Measurements from ENCODE around the gene RABEPK. TPM values are rescaled to one million over a fixed set of nuclear protein-coding genes. Genes with fewer than 3 reads are reported as not detected.
A peak's percentile ranks its signal among the peaks of the same experiment; 100 is the strongest.

The RABEPK gene
- total and polyA plus RNA-seq, 10 of the 15 experiments (the other 5 are each of a cell fraction or from before 2014, with no cell fraction given): 26.9 to 59.8 (median 39.4) TPM

- no peak for TF ChIP-seq ZBTB40 (IDR thresholded peaks at IDR 0.05; ENCODE audit: borderline replicate concordance)
- TF ChIP-seq, protein P1, sequence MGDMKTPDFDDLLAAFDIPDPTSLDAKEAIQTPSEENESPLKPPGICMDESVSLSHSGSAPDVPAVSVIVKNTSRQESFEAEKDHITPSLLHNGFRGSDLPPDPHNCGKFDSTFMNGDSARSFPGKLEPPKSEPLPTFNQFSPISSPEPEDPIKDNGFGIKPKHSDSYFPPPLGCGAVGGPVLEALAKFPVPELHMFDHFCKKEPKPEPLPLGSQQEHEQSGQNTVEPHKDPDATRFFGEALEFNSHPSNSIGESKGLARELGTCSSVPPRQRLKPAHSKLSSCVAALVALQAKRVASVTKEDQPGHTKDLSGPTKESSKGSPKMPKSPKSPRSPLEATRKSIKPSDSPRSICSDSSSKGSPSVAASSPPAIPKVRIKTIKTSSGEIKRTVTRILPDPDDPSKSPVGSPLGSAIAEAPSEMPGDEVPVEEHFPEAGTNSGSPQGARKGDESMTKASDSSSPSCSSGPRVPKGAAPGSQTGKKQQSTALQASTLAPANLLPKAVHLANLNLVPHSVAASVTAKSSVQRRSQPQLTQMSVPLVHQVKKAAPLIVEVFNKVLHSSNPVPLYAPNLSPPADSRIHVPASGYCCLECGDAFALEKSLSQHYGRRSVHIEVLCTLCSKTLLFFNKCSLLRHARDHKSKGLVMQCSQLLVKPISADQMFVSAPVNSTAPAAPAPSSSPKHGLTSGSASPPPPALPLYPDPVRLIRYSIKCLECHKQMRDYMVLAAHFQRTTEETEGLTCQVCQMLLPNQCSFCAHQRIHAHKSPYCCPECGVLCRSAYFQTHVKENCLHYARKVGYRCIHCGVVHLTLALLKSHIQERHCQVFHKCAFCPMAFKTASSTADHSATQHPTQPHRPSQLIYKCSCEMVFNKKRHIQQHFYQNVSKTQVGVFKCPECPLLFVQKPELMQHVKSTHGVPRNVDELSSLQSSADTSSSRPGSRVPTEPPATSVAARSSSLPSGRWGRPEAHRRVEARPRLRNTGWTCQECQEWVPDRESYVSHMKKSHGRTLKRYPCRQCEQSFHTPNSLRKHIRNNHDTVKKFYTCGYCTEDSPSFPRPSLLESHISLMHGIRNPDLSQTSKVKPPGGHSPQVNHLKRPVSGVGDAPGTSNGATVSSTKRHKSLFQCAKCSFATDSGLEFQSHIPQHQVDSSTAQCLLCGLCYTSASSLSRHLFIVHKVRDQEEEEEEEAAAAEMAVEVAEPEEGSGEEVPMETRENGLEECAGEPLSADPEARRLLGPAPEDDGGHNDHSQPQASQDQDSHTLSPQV (IDR thresholded peaks at IDR 0.05): no peak
- no peak for TF ChIP-seq SP1 (IDR thresholded peaks at IDR 0.05; ENCODE audit: low read depth, low read length)
- no peak for TF ChIP-seq ZBED1 (IDR thresholded peaks at IDR 0.05; ENCODE audit: borderline replicate concordance)
- TF ChIP-seq DPF2 (IDR thresholded peaks at IDR 0.05): no peak
- TF ChIP-seq SPI1 (IDR thresholded peaks at IDR 0.05; ENCODE audit: borderline replicate concordance, insufficient read depth, low read depth, low read length): no peak
- TF ChIP-seq, protein P2, sequence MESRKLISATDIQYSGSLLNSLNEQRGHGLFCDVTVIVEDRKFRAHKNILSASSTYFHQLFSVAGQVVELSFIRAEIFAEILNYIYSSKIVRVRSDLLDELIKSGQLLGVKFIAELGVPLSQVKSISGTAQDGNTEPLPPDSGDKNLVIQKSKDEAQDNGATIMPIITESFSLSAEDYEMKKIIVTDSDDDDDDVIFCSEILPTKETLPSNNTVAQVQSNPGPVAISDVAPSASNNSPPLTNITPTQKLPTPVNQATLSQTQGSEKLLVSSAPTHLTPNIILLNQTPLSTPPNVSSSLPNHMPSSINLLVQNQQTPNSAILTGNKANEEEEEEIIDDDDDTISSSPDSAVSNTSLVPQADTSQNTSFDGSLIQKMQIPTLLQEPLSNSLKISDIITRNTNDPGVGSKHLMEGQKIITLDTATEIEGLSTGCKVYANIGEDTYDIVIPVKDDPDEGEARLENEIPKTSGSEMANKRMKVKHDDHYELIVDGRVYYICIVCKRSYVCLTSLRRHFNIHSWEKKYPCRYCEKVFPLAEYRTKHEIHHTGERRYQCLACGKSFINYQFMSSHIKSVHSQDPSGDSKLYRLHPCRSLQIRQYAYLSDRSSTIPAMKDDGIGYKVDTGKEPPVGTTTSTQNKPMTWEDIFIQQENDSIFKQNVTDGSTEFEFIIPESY (IDR thresholded peaks at IDR 0.05): no peak
- TF ChIP-seq RBBP5 (conservative IDR thresholded peaks at IDR 0.05): no peak
- TF ChIP-seq CHD1 (IDR thresholded peaks at IDR 0.05; ENCODE audit: low read depth, low read length): no peak
- TF ChIP-seq NBN (IDR thresholded peaks at IDR 0.05): 0 out of 2 replicates have a peak, but pooled peaks have one; percentile 4
- no peak for TF ChIP-seq ESRRA (IDR thresholded peaks at IDR 0.05; ENCODE audit: low read length)
Measured at GRCh38 chr9:125262294-125262991, 62.1 kb downstream of the RABEPK start (continued).
